Esophagus (tissue), 2 donors: ENCODE results near the gene DCANP1. TPM values are rescaled to one million over a fixed set of nuclear protein-coding genes. Genes with fewer than 3 reads are reported as not detected.

ENCODE experiments used
- H3K27ac ChIP-seq, 2 donors: one replicate each; pipeline ENCODE4 v1.5.1; 2013; ENCODE audit warnings: low read depth in 2 of 2, mild to moderate bottlenecking in 2 of 2, inconsistent platforms in 1 of 2, low read length in 1 of 2, moderate library complexity in 1 of 2
- H3K27me3 ChIP-seq, 2 donors: one replicate each; pipeline ENCODE4 v1.6.1; 2013; ENCODE audit warnings: low read length in 2 of 2, control low read depth in 1 of 2, mild to moderate bottlenecking in 1 of 2; ENCODE audit not compliant: insufficient read depth in 2 of 2, control insufficient read depth in 1 of 2
- H3K36me3 ChIP-seq, 2 donors: one replicate each; pipeline ENCODE4 v1.6.1; 2013; ENCODE audit warnings: low read length in 1 of 2; ENCODE audit not compliant: control insufficient read depth in 2 of 2, insufficient read depth in 2 of 2
- H3K4me1 ChIP-seq, 2 donors: one replicate each; pipeline ENCODE4 v1.6.1; 2013; ENCODE audit warnings: low read length in 1 of 2; ENCODE audit not compliant: control insufficient read depth in 2 of 2, insufficient read depth in 2 of 2
- H3K4me3 ChIP-seq, 2 donors: one replicate each; pipeline ENCODE4 v1.5.1; 2013; ENCODE audit warnings: low read length in 2 of 2, mild to moderate bottlenecking in 2 of 2, low read depth in 1 of 2, moderate library complexity in 1 of 2
- H3K9me3 ChIP-seq, 2 donors: one replicate each; pipeline ENCODE4 v1.6.1; 2013; ENCODE audit warnings: mild to moderate bottlenecking in 2 of 2, low read depth in 1 of 2, low read length in 1 of 2, moderate library complexity in 1 of 2; ENCODE audit not compliant: control insufficient read depth in 2 of 2, insufficient read depth in 1 of 2
- WGBS, 2 donors: extraction: QIAGEN DNeasy Blood & Tissue Kit; methylation state at CpG; one replicate each; pipeline ENCODE4 v1.1.7; 2013; 5-methylcytosine and 5-hydroxymethylcytosine counted together
- polyA plus RNA-seq, 2 donors: library from polyadenylated mRNA; stranded (reverse); fragments of 200-250 nt; gene quantifications; one replicate each; pipeline ENCODE4 v1.2.3, GENCODE V29; 2013
- donor health status: healthy with polysubstance abuse.
- donor health status: Bipolar disorder and iron deficiency.

DCANP1 gene
- polyA plus RNA-seq, 2 donors = 0.04 to 0.20 TPM

DNA sequence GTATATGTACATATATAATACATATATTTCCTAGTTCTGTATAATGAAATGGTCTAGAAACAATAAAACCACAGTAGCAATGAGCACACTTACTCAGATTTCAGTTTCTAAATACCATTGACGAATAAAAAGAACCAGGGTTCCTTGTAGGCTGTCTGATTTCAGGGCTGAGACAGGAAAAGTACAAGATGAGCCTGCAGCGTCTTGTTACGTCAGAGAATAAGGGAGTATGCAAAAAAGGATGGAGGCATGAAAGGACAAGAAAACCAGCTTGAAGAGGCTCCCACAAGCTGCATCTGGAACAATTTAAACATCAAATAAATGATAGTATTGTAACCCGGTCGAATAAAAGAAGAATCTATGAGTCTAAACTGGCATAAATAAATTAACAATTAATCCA is 22.8 kb upstream of the DCANP1 start:
- no peak overlapping the region for H3K4me3 ChIP-seq
- H3K27me3 ChIP-seq = no peaks in the 10 kb centered on the region
- no peaks in the 10 kb centered on the region for H3K4me1 ChIP-seq
- H3K36me3 ChIP-seq = no peaks in the 10 kb centered on the region
- no peaks in the 10 kb centered on the region for H3K9me3 ChIP-seq
- H3K27ac ChIP-seq = no peak overlapping the region
- 46 to 60% methylated on average over 5 of the region's 5 CpGs for WGBS, 2 donors

DNA sequence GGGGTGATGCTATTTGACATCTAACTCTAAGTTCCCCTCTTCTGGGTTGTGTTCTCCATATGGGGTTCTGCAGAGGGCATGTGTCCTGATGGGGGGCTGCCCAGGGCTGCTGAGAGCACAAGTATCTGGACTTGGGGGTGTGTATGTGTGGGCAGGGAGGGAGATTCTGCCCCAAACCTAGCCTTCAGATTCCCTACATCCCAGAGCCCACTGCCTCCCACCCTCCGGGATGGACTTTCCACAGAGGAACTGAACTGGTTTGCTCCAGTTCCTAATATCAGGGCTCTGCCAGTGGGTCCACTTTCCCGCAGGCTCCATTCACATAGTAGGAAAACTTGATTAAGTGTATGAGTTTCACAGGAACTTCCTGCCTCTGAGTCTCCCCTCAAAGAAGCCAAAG is 21.4 kb upstream of the DCANP1 start:
- 72 to 94% methylated on average over 2 of the region's 2 CpGs for WGBS, 2 donors

DNA sequence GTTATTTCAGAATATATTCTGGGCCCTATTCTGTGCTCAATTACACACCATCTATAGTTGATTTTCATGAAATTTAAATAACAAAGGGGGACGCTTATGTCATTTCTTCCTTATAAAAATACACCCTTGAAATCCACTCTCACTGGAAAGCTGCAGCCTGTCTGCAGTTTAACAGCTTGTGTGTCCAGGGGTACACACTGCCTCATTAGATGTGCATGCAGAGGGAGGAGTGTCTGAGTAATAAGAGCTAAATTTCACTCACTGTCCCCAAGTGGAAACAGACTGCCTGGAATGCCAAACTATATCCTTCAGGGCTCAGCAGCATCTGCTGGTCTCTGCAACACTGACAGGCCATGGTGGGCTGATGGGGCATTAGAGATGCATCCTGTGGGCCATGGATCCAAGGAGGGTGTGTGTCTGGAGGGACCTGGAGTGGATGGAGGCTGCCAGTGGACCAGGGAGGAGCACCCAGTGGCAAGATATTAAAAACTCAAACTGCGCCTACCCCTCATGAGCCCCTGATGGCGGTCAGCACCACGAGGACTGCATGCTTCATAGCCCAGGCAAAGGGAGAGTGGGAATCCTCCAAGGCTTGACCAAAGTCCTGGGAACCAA is 20.8 kb upstream of the DCANP1 start:
- Histone ChIP-seq H3K9me3 (no peaks in the 10 kb centered on the region), H3K4me3 (no peak overlapping the region), H3K27ac (no peak overlapping the region), H3K27me3 (no peaks in the 10 kb centered on the region), H3K36me3 (no peaks in the 10 kb centered on the region), H3K4me1 (no peaks in the 10 kb centered on the region)
- WGBS, 2 donors = 89 to 93% methylated on average over 4 of the region's 4 CpGs

More for the DNA sequence above, 21.4 kb upstream of the DCANP1 start:
- H3K27ac ChIP-seq = no peak overlapping the region
- H3K9me3 ChIP-seq = no peaks in the 10 kb centered on the region
- H3K4me1 ChIP-seq = no peaks in the 10 kb centered on the region
- H3K36me3 ChIP-seq = no peaks in the 10 kb centered on the region
- H3K27me3 ChIP-seq = no peaks in the 10 kb centered on the region
- H3K4me3 ChIP-seq = no peak overlapping the region

DNA sequence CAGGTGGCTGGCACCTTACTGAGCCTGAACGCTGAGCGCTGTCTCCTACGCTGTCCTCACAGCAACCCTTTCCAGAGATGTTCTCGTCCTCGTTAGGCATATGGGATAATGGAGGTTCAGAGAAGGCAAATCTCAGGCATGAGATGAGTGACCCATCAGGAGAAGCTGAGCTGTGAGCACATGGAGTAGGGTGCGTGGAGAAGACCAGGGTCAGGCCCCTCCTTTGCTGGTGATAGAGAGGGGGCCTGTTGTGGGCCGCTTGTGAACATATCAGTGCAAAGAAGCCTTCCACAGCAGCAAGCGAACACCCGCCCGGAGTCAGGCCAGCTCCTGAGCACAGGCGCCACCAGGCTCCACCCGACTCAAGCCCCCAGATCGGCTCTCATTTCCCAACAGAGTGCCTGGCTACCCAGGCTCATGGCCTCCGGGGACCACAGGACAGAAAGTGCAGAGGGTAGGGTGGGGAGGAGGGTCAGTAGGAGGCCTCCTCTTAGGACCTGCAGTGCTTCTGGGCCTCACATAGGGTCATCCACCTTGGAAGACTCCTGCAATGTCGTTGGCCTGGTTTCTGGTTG is 20.0 kb upstream of the DCANP1 start:
- no peaks in the 10 kb centered on the region for H3K36me3 ChIP-seq
- H3K9me3 ChIP-seq = no peaks in the 10 kb centered on the region
- H3K27me3 ChIP-seq = no peaks in the 10 kb centered on the region
- no peak overlapping the region for H3K4me3 ChIP-seq
- WGBS, 2 donors = 86 to 90% methylated on average over 15 of the region's 15 CpGs
- H3K4me1 ChIP-seq = no peaks in the 10 kb centered on the region
- H3K27ac ChIP-seq = no peak overlapping the region

DNA sequence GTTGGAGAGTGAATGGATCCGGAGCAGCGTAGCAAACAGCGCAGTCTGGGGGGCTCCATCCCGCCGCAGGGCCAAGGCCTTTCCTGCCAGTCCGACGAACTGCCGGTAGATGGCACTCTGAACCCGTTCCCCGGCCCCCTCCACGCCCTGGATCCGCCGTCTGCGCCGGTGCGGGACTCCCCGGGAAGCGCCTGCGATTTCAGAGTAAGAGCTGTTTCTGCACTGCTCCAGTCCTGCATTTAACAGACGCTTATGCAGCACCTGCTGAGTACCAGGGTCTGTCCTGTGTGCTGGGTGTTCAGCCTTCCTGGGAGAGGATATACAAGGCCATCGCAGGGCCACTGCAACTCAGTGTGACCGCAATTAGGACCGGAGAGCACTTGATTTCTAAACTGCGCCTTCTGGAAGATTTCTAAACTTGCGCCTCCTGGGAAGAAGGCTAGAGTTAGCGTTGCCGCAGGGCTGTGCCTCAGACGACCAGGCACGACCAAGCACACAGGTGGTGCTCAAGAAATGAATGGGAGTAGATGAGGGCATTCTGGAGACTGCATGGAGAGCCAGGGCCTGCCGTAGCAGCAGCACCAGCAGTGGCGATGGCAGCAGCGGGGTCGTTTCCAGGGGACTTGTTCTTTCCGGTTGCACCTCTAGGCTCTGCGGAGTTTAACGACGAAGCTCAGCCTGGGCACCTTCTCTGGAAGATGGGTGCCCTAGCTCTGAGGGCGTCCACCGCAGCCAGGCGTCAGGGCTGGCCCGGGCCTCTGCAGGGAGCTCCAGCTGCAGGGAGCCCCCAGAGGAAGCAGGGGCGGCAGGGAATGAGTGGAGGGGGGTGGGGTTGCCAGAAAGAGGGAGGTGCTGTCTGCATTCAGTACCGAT is 19.3 kb upstream of the DCANP1 start:
- Histone ChIP-seq H3K4me3 (no peak overlapping the region), H3K27ac (no peak overlapping the region), H3K36me3 (no peaks in the 10 kb centered on the region), H3K4me1 (no peaks in the 10 kb centered on the region), H3K9me3 (no peaks in the 10 kb centered on the region), H3K27me3 (no peaks in the 10 kb centered on the region)
- WGBS, 2 donors = 22 to 26% methylated on average over 43 of the region's 43 CpGs

DNA sequence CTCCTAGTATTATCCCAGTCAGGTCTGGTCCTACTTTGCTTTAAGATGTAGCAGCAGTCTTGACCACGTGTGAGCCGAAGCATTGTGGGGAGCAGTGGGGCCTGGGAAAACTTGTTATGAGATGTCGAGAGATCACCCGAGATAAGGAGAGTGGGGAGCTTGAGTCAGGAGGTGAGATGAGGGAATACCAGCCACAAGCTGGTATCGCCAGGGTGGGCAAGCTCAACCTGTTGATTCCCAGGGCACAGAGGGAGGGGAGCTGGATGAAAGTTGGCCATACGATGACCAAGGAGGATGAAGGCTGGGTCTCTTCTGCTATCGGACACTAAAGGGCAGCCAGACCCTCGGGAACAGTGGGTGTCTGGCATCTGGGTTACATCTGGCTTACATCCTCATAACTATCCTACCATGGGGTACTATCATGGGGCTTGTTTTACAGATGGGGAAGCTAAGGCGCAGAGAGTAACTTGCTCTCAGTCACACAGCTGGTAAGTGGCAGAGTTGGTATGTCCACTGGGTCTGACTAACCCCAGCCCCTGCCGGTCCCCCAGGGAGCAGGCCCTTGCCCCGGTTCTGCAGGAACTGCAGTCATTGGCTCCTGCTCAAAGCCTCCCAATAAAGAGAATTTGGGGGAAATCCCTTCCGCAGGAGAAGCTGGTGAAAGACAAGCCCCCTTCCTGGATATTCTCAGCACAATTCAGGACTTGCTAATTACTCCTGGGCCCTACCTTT is 18.4 kb upstream of the DCANP1 start:
- WGBS, 2 donors = 68 to 71% methylated on average over 12 of the region's 12 CpGs
- Histone ChIP-seq H3K27me3 (no peaks in the 10 kb centered on the region), H3K4me1 (no peaks in the 10 kb centered on the region), H3K4me3 (no peak overlapping the region), H3K27ac (no peak overlapping the region), H3K9me3 (no peaks in the 10 kb centered on the region), H3K36me3 (no peaks in the 10 kb centered on the region)

DNA sequence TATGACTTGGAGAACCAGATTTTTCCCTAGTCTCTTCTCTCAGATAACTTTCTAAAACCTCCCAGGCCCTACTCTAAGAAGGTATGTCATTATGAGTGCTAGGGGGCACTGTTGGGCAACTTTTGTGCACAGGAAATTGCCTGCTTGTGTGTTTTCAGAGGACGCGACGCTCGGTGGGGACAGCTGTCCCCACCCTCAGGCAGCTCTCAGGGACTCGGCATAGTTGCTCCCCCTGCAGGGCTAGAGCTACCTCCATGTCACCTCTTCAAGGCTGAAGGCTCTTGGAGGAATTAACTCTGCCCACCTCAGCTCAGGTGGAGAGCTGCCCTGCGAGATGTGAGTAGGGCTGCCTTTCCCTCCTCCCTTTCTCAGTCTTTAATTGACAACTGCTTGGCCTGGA is 15.2 kb upstream of the DCANP1 start:
- Histone ChIP-seq H3K4me1 (peaks cover 0 to 3% of the 10 kb centered on the region in 2 donors), H3K9me3 (no peaks in the 10 kb centered on the region), H3K27ac (no peak overlapping the region), H3K27me3 (no peaks in the 10 kb centered on the region), H3K36me3 (no peaks in the 10 kb centered on the region), H3K4me3 (no peak overlapping the region)
- 16 to 26% methylated on average over 6 of the region's 6 CpGs for WGBS, 2 donors

DNA sequence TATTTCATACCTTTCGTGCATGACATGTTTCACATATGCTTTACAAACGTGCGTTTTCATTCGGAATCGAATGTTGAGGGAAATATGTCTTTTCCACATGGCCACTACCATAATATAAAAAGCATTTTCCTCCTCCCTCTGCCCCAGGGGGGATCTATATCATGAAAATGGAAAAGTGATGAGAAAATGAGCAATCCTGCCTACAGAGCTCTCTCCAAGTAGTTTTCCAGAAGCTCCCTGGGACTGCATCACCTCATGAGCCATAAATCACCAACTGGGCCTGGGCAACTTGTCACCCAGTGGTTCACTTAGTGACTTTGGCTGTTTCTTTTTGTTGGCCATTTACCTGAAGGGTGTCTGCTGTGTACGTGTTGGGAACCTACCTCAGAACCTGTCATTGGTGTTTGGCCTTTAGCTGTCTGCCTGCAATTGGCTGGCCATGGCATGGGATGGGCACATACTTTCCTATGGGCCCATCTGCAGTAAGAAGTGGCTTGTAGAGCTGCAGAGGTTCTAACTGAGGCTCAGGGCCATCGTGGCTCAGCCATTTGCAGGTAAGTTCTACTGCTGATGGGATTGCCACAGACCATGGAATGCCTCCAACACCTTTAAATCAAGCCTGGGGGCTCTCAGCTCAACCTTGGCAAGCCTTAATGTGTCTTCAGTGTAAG is 14.5 kb upstream of the DCANP1 start:
- no peaks in the 10 kb centered on the region for H3K27me3 ChIP-seq

More for the DNA sequence above, 14.5 kb upstream of the DCANP1 start:
- peaks cover 0 to 3% of the 10 kb centered on the region in 2 donors for H3K4me1 ChIP-seq
- WGBS, 2 donors = 76 to 77% methylated on average over 7 of the region's 7 CpGs
- H3K36me3 ChIP-seq = no peaks in the 10 kb centered on the region
- H3K4me3 ChIP-seq = no peak overlapping the region
- no peak overlapping the region for H3K27ac ChIP-seq
- H3K9me3 ChIP-seq = no peaks in the 10 kb centered on the region
